Effector CD4-positive, alpha-beta T cell (primary cell): ENCODE results near the gene SLC39A7.
"Not testable (repeated sequence)": the region's sequence is repeated elsewhere in the genome, so short reads cannot be mapped to it uniquely, and the experiment has no call there.

ENCODE experiments used
- DNase-seq: peaks from one replicate; pipeline ENCODE4 v3.0.0-alpha.2; 2020

Gene SLC39A7

DNA sequence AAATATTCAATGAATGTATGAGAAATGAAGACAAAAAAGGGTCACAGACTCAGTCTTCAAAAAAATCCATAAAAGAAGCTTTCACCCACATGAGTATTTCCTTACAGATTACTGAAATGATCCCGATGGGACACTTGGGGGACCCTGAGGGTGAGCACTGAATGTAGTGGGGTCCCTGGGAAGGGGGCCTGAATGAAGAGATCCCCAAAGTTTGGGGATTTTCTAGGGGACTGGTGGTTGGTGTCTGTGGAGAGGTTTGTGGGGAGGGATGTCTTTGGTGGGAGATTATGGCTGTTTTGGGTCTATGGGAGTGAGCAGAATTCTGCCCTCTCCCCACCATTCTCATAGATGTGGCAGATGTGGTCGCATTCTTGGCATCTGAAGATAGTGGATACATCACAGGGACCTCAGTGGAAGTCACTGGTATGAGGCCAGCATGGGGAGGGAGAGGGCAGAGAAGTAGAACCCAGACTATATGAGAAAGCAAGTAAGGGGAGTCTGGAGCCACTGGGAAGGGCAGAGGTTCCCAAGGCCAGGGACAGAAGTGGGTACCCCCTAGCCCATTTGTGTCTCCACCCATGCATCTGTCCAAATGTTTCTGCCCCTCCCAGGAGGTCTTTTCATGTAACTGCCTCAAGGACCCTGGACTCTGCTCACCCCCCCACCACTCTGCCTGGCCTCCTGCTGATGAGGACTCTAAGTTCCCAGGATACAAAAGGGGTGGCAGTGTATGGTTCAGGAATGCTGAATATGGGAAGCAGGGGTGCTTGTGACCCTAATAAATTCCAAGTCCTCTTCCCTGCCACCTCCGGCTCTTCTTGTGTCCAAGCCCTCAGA is 5.6 kb downstream of the SLC39A7 start:
- DNase-seq, result no peak

DNA sequence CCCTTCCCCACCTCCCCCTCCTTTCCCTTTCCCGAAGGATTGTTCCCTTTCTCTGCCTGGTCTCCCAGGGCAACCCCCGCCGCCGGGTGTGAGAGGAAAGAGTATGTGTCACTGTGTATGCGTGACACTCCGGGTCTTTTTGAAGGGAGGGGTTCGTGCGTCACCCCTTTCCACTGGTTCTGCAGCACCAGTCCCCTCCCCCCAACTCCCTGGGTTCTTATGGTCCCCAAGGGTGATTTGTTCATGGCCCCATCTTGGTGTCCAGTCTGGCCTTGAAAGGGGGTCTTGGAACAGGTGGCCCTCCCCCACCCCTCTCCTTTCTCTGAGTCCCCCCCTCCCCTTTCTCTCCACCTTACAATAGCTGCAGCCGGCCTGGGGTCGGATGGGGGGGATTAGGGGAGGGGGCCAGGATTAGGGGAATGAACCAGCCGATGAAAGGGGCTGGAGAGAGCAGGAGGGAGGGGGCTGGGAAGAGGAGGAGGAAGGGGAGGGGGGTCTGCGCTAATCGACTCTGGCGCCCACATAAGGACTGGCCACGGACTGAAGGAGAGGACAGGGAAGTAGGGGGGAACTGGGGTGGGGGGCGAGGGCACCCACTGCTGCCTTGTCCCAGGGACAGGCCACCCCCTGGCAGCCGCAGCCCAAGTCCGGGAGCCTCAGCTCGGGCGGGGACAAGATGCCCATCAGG is 6.3 kb downstream of the SLC39A7 start:
- DNase-seq, result no peak

DNA sequence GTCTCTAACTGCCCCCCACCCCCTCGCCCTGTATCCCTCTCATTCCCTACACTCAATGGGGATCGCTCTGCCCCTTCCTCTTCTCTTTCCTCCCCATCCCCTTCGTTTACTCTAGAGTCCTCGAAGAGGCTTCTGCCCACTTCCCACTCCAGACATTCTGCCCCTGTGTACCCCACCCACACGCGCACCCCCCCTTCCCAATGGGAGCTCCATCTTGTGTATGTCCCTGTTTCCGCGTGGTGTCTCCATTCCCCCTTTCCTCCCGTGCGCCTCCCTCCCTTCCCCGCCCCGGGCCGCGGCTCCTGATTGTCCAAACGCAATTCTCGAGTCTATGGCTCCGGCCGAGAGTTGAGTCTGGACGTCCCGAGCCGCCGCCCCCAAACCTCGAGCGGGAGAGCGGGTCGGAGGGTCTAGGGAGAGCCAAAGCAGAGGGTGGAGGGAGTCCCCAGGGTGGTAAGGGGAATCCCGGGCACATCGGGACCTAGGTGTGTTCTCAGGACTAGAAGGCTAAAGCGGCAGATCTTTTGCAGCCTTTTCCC is 7.0 kb downstream of the SLC39A7 start:
- DNase-seq, result no peak

DNA sequence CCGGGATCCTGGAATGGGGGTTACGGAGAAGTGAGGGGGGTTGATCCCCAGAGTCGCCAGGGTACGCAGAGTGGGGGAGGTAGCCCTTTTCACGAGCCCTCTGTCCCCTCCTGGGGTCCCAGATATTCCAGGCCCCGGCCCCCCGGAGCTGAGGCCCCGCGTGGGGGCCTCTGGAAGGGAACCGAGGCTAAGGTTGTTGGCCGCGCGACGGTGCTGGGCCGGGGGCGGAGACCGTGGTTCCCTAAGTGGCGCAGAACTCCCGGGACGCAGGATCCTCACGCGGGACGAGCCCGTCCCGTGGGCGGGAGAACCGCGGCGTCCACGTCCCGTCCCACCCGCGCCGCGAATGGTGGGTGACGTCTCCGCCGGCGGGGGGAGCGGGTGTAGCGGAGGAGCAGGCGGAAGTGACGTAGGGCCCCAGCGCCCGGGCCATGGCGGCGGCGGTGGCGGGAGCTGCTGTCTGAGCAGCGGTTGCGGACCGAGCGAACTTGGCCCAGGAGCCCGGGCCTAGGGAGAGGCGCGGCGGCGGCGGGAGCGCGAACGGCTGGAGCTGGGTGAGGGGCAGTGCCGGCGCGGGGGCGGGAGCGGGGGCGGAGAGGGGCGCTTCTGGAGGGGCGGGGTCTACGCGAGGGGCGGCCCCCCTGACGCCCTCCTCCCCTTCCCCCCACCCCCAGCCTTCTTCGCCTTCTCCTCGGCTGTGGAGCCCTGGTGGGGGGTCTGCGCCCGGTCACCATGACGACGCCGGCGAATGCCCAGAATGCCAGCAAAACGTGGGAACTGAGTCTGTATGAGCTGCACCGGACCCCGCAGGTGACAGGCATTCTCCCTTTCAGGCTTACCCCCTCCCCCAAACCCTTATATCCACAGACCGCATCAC is 7.7 kb downstream of the SLC39A7 start, which contains the start of gene RING1:
Gene RING1 (plus strand): TSS at position 410 of the 877 bp plus-strand sequence. CDS start 323 bp downstream, at position 733.
- peak; percentile 84 for DNase-seq

DNA sequence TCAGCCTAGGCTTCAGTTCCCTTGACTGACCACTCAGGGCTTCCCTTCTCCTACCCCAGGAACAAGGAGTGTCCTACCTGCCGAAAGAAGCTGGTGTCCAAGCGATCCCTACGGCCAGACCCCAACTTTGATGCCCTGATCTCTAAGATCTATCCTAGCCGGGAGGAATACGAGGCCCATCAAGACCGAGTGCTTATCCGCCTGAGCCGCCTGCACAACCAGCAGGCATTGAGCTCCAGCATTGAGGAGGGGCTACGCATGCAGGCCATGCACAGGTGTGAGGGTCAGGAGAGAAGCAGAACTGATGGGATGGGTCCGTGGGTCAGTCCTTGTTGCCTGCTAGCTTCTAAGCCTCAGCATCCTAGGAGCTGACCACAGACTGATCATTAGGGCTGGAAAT is 9.2 kb downstream of the SLC39A7 start:
- DNase-seq, result no peak

DNA sequence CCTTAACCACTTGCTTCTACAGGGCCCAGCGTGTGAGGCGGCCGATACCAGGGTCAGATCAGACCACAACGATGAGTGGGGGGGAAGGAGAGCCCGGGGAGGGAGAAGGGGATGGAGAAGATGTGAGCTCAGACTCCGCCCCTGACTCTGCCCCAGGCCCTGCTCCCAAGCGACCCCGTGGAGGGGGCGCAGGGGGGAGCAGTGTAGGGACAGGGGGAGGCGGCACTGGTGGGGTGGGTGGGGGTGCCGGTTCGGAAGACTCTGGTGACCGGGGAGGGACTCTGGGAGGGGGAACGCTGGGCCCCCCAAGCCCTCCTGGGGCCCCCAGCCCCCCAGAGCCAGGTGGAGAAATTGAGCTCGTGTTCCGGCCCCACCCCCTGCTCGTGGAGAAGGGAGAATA is 10.5 kb downstream of the SLC39A7 start:
- DNase-seq, result no peak

DNA sequence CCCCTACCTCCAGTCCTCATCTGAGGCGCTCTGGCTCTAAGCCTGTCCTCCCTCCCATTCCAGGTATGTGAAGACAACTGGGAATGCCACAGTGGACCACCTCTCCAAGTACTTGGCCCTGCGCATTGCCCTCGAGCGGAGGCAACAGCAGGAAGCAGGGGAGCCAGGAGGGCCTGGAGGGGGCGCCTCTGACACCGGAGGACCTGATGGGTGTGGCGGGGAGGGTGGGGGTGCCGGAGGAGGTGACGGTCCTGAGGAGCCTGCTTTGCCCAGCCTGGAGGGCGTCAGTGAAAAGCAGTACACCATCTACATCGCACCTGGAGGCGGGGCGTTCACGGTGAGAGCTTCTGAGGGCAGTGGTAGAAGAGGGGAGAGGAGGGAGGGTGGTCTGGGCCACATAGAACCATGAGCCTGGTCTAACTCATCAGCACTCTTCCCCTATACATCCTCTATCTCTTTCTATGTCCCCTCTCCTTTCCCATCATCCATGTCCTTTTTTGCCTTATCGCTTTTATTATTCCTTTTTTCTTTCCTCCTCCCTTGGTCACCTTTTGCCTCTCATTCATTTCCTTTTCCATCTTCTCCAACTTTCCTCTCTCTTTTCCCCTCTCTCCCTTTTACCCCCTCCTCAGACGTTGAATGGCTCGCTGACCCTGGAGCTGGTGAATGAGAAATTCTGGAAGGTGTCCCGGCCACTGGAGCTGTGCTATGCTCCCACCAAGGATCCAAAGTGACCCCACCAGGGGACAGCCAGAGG is 11.2 kb downstream of the SLC39A7 start:
- DNase-seq, result no peak

DNA sequence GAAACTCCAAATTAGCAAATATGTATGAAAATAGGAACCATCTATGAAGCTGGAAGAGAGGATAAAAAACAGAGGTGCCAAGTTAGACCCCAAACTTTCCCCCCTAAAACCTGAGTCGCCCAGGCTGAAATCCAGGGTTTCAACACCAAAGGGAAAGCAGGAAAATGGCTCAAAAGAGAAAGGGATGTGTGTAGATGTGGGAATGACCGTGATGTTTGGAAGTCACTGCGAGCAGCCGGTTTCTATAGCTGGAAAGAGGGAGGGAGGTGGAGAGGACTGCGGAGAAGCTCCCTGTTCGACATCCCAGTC is 12.1 kb downstream of the SLC39A7 start:
- no peak for DNase-seq

DNA sequence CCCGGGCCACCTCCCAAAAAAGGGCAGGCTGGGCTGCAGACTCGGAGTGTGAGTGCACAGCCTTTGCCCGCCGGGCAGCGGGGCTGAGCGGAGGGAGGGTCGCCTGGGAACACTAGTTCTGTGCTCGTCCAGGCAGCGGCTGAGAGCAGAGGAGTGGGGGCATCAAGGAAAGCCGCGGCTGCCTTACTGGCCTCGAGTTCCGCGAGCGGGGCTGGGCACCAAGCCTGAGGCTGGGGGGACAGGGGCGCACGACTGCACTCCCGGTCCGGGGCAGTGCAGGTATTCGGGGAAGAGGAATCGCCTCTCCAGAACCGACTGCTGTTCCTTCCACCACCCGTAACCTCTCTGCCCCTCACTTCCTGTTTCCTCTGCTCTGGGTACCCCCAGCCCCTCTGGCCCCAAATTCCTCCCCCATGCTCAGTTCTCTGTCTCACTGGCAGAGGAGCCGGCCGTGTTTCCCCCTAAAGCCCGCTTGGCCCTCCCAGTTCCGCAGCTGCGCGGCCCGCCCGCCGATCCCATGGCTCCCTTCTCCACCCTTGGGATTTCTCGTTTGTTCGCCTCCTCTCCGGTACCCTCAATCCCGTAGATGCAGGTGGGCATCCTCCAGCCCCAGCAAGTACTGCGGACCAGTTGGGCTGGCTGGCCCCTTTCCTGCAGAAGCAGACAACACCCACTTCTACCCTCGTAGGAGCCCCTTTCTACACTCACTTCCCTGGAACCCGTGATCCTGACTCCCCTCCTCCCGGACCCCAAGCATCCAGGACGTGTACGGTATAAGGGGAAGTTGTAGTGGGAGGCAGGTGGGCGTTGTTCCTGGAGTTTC is 12.7 kb downstream of the SLC39A7 start:
- DNase-seq, result no peak

DNA sequence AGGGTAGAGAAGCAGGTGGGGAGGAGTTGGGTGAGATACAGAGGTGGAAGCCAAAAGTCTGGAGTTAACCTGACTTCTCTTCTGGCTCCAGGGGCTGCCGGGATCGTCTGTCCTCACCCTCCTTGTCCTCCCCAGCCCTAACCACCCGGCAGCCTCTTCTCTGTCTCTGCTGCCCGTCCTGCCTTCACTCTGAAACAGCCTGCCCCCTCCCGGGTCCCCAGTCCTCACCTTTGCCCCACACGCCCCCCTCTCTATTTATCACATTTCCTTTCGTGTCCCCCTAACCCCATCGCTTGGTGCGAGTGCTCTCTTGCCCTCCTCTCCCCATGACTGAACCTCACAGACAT is 13.3 kb downstream of the SLC39A7 start:
- DNase-seq, result no peak

DNA sequence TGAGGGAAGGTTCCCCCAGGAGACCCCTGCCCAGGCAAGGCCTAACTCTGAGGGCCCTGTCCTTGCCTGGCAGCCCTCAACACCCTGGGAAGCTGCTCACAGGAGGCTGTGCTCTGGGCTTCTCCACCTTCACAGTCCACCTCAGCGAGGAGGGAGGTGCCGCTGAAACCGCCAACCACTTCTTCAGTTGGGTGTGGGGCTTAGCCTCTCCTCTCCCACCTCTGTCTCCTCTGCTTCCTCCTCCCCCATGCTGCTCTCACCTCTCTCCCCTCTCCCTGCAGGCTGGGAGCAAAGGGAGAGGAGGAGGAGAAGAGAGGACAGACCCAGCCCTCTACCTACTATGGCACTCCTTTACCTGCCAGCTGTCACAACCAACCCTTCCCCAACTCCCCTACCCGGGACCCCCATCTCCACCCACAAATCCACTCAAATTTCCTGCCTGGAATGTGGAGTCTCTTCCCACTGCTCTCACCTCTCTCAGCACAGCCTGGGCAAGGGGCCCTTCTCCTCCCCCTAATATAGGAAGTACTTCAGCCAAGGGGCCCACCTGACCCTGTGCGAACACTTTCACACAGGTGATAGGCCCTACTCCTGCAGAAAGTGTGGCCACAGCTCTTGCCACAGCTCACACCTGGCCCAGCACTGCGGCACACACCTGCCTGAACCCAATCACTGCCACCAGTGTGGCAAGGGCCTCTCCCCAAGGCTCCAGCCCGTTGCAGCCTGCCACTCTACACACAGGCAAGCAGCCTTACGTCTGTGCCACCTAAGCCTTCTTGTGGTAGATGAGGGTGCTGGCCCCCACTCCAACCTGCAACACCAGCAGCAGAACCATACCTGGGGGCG is 14.8 kb downstream of the SLC39A7 start:
- DNase-seq, result no peak

DNA sequence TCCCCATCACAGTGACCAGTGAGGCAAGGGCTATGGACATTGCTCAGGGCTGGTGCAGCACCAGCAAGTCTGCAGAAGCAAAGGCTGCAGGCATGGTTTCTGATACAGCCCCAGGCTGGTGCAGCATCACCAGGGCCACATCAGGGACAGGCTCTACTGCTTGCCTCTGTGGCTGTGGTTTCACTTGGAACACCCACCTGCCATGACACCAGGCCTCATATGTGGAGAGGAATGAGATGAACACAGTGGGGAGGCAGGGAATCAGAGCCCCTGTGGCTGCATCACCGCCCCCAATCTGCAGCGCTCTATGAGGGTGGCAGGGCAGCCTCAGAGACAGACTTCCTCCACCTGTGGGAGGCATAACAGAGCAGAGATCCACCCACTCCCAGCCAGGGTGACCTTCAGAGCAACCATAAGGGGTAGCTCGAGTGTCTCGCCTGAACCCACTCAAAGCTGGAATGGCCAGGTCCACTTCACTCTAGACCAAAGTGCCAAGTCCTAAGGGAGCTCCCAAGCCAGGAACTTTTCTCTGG is 15.5 kb downstream of the SLC39A7 start:
- no peak for DNase-seq

DNA sequence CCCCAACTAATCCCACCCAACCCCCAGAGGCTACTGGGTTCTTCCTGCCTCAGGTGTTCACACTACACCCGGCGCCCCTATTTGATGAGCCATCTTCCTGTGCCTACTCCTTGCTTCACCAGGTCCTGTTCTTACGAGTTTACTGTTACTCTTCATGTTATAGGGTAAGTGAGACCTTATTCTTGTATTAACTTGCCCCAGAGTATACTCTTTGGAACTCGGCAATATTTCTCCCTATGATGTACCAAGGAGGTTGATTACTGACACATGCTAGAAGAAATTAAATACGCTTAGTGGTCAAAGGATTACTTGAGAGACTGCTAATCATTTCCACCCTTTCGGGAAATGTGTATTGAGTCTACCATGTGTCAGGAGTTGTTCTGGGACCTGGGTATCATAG is 16.6 kb downstream of the SLC39A7 start:
- DNase-seq, result no peak

DNA sequence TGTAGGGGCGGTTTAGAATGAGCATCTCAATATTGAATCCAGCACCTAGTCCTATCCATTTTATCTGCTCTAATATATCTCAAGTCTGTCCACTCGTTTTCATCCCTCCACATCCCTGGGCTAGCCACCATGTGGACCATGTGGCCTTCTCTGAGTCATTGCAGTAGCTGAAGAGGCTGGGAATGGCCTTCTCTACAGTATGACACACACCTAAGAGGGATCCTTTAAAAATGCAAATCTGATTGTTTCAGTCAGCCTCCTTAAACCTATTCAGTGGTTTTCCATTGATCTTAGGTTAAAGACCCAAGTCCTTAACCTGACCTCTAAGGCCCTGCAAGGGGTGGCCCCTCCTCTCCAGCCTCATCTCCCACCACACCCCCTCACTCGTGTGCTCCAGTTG is 17.0 kb downstream of the SLC39A7 start:
- no peak for DNase-seq

DNA sequence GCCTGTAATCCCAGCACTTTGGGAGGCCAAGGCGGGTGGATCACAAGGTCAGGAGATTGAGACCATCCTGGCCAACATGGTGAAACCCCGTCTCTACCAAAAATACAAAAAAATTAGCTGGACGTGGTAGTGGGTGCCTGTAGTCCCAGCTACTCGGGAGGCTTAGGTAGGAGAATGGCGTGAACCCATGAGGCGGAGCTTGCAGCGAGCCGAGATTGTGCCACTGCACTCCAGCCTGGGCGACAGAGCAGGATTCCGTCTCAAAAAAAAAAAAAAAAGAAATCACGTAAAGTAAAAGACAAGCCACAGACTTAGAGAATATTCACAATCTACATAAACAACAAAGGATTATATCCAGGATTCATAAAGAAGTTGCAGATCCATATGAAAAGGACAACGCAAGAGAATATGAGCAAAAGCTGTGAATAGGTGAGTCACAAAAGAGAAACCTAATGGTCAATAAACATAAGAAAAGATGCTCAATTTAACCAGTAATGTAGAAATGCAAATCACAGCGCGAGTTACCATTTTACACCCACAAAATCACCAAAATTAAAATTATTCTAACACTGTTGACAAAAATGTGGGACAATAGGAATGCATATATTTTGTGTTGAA is 25.9 kb downstream of the SLC39A7 start:
- not testable (repeated sequence) for DNase-seq

DNA sequence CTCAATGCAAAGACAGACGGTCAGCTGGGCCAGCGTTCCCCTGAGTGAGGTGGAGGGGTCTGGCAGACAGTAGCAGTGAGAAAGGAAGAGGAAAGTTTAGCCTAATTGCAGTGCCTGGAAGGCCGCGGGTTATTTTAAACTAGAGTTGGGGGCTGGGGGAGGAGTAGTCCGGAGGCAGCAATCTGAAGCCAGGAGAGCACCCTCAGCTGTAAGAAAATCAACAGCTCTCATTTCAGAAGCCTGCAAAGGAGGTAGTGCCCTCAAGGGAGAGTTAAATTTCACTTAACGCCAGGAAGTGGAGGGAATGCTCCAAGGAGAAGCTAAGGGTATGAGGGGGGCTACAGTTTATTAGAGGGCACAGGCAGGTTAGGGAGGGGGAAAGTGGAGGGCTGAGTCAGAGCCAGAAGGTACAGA is 34.6 kb downstream of the SLC39A7 start:
- no peak for DNase-seq

DNA sequence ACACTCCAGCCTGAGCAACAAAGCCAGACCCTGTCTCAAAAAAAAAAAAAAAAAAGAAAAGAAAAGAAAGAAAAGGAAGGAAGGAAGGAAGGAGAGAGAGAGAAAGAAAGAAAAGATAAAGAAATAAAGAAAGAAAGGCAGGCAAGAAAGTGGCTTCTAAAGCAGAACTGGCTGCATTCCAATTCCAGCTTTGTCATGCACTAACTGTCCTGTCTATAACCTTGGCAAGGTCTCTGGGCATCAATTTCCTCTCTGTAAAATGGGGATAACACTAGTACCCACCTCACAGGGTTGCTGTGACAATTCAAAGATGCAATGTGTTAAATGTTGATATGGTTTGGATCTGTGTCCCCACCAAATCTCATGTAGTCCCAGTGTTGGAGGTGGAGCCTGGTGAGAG is 35.7 kb downstream of the SLC39A7 start:
- DNase-seq, result no peak

DNA sequence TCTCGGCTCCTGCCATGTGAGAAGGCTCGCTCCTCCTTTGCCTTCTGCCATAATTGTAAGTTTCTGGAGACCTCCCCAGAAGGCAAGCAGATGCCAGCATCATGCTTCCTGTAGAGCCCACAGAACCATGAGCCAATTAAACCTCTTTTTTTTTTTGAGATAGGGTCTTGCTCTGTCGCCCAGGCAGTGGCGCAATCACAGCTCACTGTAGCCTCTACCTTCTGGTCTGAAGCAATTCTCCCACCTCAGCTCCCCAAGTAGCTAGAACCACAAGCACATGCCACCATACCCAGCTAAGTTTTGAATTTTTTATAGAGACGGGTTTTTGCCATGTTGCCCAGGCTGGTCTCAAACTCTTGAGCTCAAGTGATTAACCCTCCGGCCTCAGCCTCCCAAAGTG is 36.2 kb downstream of the SLC39A7 start:
- no peak for DNase-seq

DNA sequence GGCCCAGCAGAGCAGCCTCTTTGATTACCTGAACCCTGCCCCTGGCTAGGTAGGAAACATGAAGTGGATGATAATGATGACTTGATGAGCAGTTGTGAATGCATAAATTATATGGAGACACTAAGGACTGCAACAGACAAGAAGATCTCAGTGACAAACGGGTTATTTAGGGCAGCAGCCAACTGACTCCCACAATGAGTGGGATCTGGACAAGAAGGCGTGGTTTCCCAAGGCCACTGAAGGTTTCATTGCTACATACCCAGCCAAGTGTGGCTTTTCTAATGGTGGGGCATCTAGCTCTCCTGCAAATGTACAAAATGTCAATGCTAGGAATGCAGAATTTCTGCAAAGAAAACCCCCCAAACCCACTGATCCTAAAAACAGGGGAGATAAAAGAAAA is 37.1 kb downstream of the SLC39A7 start:
- no peak for DNase-seq

DNA sequence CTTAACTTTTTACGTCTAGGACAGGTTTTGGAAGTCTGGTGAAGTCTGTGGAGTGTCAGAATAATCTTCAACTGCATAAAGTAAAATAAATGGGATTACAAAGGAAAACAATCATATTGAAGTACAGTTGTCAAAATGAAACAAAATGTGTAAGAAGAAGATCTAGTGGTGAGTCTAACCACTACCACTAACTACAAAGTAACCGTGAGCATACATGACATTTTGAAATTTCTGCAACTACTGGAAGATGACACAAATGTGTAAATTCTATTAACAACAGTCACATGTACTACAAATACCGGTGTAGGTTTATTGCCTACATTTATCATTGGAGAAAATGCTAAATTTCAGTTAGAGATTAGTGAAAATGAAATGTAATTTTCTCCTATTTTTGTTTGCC is 41.3 kb downstream of the SLC39A7 start:
- DNase-seq, result no peak
